DND-41 (cell line): ENCODE results near the gene RETSAT.
"Not testable (repeated sequence)": the region's sequence is repeated elsewhere in the genome, so short reads cannot be mapped to it uniquely, and the experiment has no call there.

Source experiments
- ATAC-seq: fragments of 200-7000 bp; cut with Tn5 transposase; 3 replicates; pipeline ENCODE4 v1.9.1; 2021; ENCODE audit warnings: low read depth; ENCODE audit not compliant: insufficient read depth
- DNase-seq: peaks from one replicate; pipeline ENCODE4 v3.0.0-alpha.2; 2020
- H2AFZ ChIP-seq: 2 replicates; pipeline ENCODE4 v1.6.0; 2012; ENCODE audit warnings: low read depth, low read length
- H3K27ac ChIP-seq: 2 replicates; pipeline ENCODE4 v1.5.1; 2012; ENCODE audit warnings: low read length, inconsistent platforms
- H3K27me3 ChIP-seq: fragments of 200-600 bp; sonication (generic); 2 replicates; pipeline ENCODE4 v1.6.0; 2012; ENCODE audit warnings: low read length, mild to moderate bottlenecking, inconsistent platforms; ENCODE audit not compliant: insufficient read depth, poor library complexity
- H3K36me3 ChIP-seq: 2 replicates; pipeline ENCODE4 v1.5.1; 2012; ENCODE audit warnings: low read length, inconsistent platforms; ENCODE audit not compliant: insufficient read depth
- H3K4me1 ChIP-seq: 2 replicates; pipeline ENCODE4 v1.5.1; 2012; ENCODE audit warnings: mild to moderate bottlenecking, low read length; ENCODE audit not compliant: insufficient read depth
- H3K4me2 ChIP-seq: 2 replicates; pipeline ENCODE4 v1.6.0; 2012; ENCODE audit warnings: mild to moderate bottlenecking, moderate library complexity, low read length, inconsistent platforms; ENCODE audit not compliant: insufficient read depth
- H3K4me3 ChIP-seq, 2 experiments: fragments of 200-600 bp in 1 of 2; shearing (Covaris generic) in 1 of 2; 2 replicates each; pipeline ENCODE4 v1.5.1; 2012 to 2016; ENCODE audit warnings: inconsistent platforms in 2 of 2, low read length in 2 of 2, mild to moderate bottlenecking in 2 of 2, low read depth in 1 of 2, moderate library complexity in 1 of 2
- H3K79me2 ChIP-seq: 2 replicates; pipeline ENCODE4 v1.6.0; 2012; ENCODE audit warnings: low read length, inconsistent platforms; ENCODE audit not compliant: insufficient read depth
- H3K9ac ChIP-seq: 2 replicates; pipeline ENCODE4 v1.6.0; 2012; ENCODE audit warnings: low read depth, mild to moderate bottlenecking, inconsistent platforms, low read length, moderate library complexity
- H3K9me3 ChIP-seq: 2 replicates; pipeline ENCODE4 v1.5.1; 2012; ENCODE audit warnings: low read length, moderate library complexity, mild to moderate bottlenecking, inconsistent platforms; ENCODE audit not compliant: insufficient read depth, severe bottlenecking
- H4K20me1 ChIP-seq: 2 replicates; pipeline ENCODE4 v1.6.0; 2012; ENCODE audit warnings: low read length; ENCODE audit not compliant: insufficient read depth
- CTCF ChIP-seq: IDR thresholded peaks from 2 replicates; pipeline ENCODE4 v1.5.1; 2012; ENCODE audit warnings: borderline replicate concordance, low read length, moderate library complexity, mild to moderate bottlenecking; ENCODE audit not compliant: poor library complexity, severe bottlenecking; ENCODE audit errors: extremely low read depth
- EZH2 ChIP-seq: IDR thresholded peaks from 3 replicates; pipeline ENCODE4 v1.6.1; 2012; ENCODE audit warnings: borderline replicate concordance, low read depth, mild to moderate bottlenecking, moderate library complexity, low read length, inconsistent platforms; ENCODE audit not compliant: severe bottlenecking

Gene RETSAT

GRCh38 chr2:85326406-85327159 lies 27.7 kb downstream of the RETSAT start:
- no peak for TF ChIP-seq EZH2
- no peak for TF ChIP-seq CTCF
- H3K79me2 ChIP-seq, result peaks cover 68% of the 10 kb centered on the region
- peaks cover 55% of the 10 kb centered on the region for H4K20me1 ChIP-seq
- H3K4me1 ChIP-seq, result peaks cover 58% of the 10 kb centered on the region
- H3K36me3 ChIP-seq, result peaks cover 59% of the 10 kb centered on the region
- H3K27me3 ChIP-seq, result no peaks in the 10 kb centered on the region
- DNase-seq, result peak; percentile 55
- no peak overlapping the region; the same call in 1 of the 2 replicates for H2AFZ ChIP-seq
- peak overlapping the region; percentile 73 for H3K9ac ChIP-seq
- H3K4me2 ChIP-seq, result peak overlapping the region; percentile 97
- H3K4me3 ChIP-seq, result peak overlapping the region; percentile 63 to 79
- H3K9me3 ChIP-seq, result no peaks in the 10 kb centered on the region
- peak; percentile 27; the same call in 2 of the 3 replicates for ATAC-seq
- H3K27ac ChIP-seq, result peak overlapping the region; percentile 97

GRCh38 chr2:85325466-85325811 lies 28.9 kb downstream of the RETSAT start:
- Histone ChIP-seq H3K79me2 (peaks cover 79% of the 10 kb centered on the region), H3K27me3 (no peaks in the 10 kb centered on the region), H3K9me3 (no peaks in the 10 kb centered on the region), H3K27ac (peak overlapping the region; percentile 97; the same call in 1 of the 2 replicates), H3K36me3 (peaks cover 70% of the 10 kb centered on the region), H3K4me1 (peaks cover 66% of the 10 kb centered on the region), H3K4me3 (peak overlapping the region; percentile 63 to 79), H3K9ac (peak overlapping the region; percentile 73), H3K4me2 (peak overlapping the region; percentile 97), H4K20me1 (peaks cover 65% of the 10 kb centered on the region), H2AFZ (no peak overlapping the region)
- no peak for DNase-seq
- no peak for TF ChIP-seq CTCF
- TF ChIP-seq EZH2, result no peak
- ATAC-seq, result no peak

GRCh38 chr2:85324639-85325465 lies 29.5 kb downstream of the RETSAT start:
- Histone ChIP-seq H3K4me2 (peak overlapping the region; percentile 97), H4K20me1 (peaks cover 71% of the 10 kb centered on the region), H2AFZ (no peak overlapping the region), H3K79me2 (peaks cover 85% of the 10 kb centered on the region), H3K4me1 (peaks cover 72% of the 10 kb centered on the region), H3K4me3 (peak overlapping the region; percentile 63 to 79; a peak in 3 of 4 replicates), H3K36me3 (peaks cover 76% of the 10 kb centered on the region), H3K9ac (peak overlapping the region; percentile 73), H3K27me3 (no peaks in the 10 kb centered on the region), H3K27ac (peak overlapping the region; percentile 97; the same call in 1 of the 2 replicates), H3K9me3 (no peaks in the 10 kb centered on the region)
- DNase-seq, result no peak
- no peak for ATAC-seq
- no peak for TF ChIP-seq EZH2
- TF ChIP-seq CTCF, result no peak

- Histone ChIP-seq H3K4me3 (peak overlapping the region in 1 of 2 experiments; percentile 22; a peak in 2 of 4 replicates), H3K4me1 (peaks cover 70% of the 10 kb centered on the region), H3K27ac (peak overlapping the region; percentile 6; the same call in 1 of the 2 replicates), H4K20me1 (peaks cover 78% of the 10 kb centered on the region), H3K79me2 (peaks cover 94% of the 10 kb centered on the region), H3K36me3 (peaks cover 83% of the 10 kb centered on the region), H3K4me2 (peak overlapping the region; percentile 97)
- DNase-seq, H3K27me3 ChIP-seq, ATAC-seq, H3K9me3 ChIP-seq, H2AFZ ChIP-seq, H3K9ac ChIP-seq: not testable (repeated sequence)
Observed at GRCh38 chr2:85323988-85324367, 30.4 kb downstream of the RETSAT start.
